ENCODE data around the gene HIF3A.

DNA sequence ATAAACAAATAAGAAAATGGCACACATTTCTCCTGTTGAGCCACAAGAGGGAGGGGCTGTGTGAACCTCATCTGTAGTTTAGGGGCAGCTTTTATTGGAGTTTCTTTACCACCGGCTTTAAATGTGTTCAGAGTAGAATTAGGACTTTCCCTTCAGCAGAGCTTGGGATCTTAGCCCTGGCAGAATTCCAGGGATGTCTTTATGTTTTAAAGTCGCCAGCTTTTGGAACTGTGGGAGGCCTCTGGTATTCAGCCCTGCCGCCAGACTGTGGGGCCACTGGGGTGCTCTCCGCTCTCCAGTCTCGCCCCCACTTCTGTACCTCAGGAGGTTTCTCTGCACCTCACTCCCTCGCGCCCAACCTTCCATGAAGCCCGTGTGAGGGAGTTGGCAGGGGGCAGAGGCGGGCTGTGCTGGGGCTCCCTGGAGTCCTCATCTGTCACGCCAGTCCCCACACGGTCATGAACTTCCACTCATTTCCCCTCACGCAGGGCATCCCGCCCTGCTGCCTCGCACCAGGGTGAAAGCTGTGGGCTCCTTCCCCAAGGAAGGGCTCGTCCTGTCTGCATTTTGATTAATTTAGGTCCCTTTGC lies 85.0 kb downstream of the HIF3A start:
- TF ChIP-seq, protein P1, sequence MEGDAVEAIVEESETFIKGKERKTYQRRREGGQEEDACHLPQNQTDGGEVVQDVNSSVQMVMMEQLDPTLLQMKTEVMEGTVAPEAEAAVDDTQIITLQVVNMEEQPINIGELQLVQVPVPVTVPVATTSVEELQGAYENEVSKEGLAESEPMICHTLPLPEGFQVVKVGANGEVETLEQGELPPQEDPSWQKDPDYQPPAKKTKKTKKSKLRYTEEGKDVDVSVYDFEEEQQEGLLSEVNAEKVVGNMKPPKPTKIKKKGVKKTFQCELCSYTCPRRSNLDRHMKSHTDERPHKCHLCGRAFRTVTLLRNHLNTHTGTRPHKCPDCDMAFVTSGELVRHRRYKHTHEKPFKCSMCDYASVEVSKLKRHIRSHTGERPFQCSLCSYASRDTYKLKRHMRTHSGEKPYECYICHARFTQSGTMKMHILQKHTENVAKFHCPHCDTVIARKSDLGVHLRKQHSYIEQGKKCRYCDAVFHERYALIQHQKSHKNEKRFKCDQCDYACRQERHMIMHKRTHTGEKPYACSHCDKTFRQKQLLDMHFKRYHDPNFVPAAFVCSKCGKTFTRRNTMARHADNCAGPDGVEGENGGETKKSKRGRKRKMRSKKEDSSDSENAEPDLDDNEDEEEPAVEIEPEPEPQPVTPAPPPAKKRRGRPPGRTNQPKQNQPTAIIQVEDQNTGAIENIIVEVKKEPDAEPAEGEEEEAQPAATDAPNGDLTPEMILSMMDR (IDR thresholded peaks at IDR 0.05): no peak
- no peak for TF ChIP-seq ZFX (IDR thresholded peaks at IDR 0.05; ENCODE audit: borderline replicate concordance)
